GM19099 (cell line): ENCODE data around the gene SLC39A3.

Source experiments
- POLR2A ChIP-seq: IDR thresholded peaks from 3 replicates; pipeline ENCODE4 v1.6.1; 2011; ENCODE audit warnings: low read depth; ENCODE audit not compliant: insufficient read length; ENCODE audit errors: extremely low read depth

The SLC39A3 gene

GRCh38 chr19:2706251-2706650 is 33.6 kb downstream of the SLC39A3 start:
- TF ChIP-seq POLR2A, result no peak

GRCh38 chr19:2703691-2704216 is 36.1 kb downstream of the SLC39A3 start:
- no peak for TF ChIP-seq POLR2A

- no peak for TF ChIP-seq POLR2A
Measured at GRCh38 chr19:2703077-2703437, 36.8 kb downstream of the SLC39A3 start.

GRCh38 chr19:2702170-2703076 is 37.4 kb downstream of the SLC39A3 start, which contains the start of gene GNG7:
Gene GNG7 (minus strand): TSS chr19:2702694. CDS start chr19:2520688, 182,006 bp downstream.
- TF ChIP-seq POLR2A, result peak; percentile 79

- TF ChIP-seq POLR2A, result no peak
Measured at GRCh38 chr19:2701361-2702169, 38.3 kb downstream of the SLC39A3 start.

- TF ChIP-seq POLR2A, result no peak
Measured at GRCh38 chr19:2700660-2701360, 39.0 kb downstream of the SLC39A3 start.

- TF ChIP-seq POLR2A, result no peak
Measured at GRCh38 chr19:2699413-2700140, 40.2 kb downstream of the SLC39A3 start.

GRCh38 chr19:2694196-2694595 is 45.6 kb downstream of the SLC39A3 start:
- no peak for TF ChIP-seq POLR2A

- no peak for TF ChIP-seq POLR2A
Measured at GRCh38 chr19:2693492-2694160, 46.2 kb downstream of the SLC39A3 start.

- TF ChIP-seq POLR2A, result no peak
Measured at GRCh38 chr19:2691951-2692350, 47.9 kb downstream of the SLC39A3 start.

GRCh38 chr19:2690856-2691255 is 49.0 kb downstream of the SLC39A3 start:
- no peak for TF ChIP-seq POLR2A

- TF ChIP-seq POLR2A, result no peak
Measured at GRCh38 chr19:2686360-2686759, 53.5 kb downstream of the SLC39A3 start.

- no peak for TF ChIP-seq POLR2A
Measured at GRCh38 chr19:2685204-2685704, 54.6 kb downstream of the SLC39A3 start.

- TF ChIP-seq POLR2A, result no peak
Measured at GRCh38 chr19:2683430-2684003, 56.3 kb downstream of the SLC39A3 start.
